HG02610 (cell line): ENCODE results near the gene MPDZ.
"Not testable (repeated sequence)": the region's sequence is repeated elsewhere in the genome, so short reads cannot be mapped to it uniquely, and the experiment has no call there.

Experiments
- ATAC-seq: cut with Tn5 transposase; IDR thresholded peaks from one replicate; pipeline ENCODE4 v1.9.1; 2021; ENCODE audit warnings: mild to moderate bottlenecking, moderate library complexity; ENCODE audit not compliant: unreplicated experiment

The MPDZ gene

GRCh38 chr9:13266167-13266566 is 13.3 kb downstream of the MPDZ start:
- ATAC-seq, result no peak

DNA sequence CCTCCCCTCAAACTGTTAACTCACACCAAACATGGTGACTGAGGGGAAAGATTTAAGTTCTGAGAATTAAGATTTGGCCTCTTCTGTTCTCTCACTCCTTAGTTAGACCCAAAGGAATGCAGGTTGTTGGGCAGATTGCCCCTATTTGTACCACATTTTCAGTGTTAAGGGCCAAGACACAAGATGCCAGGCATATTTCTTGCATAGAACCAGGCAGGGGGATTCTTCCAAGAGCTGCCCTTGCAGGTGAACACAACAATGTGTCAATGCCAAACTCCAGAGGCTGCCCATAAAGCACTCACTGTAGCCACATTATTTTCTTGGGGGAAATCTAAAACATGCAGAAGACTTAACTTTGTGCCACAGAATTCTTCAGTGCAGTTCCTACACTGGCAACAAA is 14.7 kb downstream of the MPDZ start:
- ATAC-seq, result no peak

DNA sequence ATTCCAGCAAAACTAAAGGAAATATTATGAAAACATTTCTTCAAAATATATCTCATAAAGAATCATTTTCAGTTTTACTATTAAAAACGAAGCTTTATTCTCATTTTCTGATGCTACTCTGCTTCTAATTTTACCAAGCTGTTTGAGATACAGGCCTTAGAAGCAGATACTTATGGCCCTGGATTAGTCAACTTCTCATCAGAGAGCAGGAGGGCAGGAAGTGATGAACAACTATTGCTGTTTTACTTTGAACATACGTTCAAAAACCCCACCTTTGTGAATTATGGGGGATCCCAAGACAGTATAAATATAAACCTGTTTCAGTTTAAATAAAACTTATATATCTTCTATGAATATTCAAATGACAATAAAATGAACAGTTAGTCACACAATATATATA is 16.0 kb downstream of the MPDZ start:
- no peak for ATAC-seq

DNA sequence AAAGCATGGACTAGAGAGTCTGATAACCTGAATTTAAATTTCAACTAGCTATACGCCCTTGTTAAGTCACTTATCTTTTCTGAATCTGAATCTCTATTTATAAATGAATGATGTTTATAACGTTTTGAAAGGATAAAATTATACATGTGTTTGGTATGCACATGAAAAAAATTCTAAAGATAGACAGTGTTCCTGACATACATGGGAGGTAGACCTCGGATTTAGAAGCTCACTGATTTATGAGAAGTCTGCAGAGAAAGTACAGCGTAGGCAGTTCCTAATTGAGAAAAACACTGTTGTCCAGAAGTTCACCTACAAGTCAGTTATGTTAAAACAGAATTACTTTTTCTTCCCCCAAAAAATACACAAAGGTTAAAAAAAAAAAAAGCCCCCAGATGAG is 26.6 kb downstream of the MPDZ start:
- no peak for ATAC-seq

DNA sequence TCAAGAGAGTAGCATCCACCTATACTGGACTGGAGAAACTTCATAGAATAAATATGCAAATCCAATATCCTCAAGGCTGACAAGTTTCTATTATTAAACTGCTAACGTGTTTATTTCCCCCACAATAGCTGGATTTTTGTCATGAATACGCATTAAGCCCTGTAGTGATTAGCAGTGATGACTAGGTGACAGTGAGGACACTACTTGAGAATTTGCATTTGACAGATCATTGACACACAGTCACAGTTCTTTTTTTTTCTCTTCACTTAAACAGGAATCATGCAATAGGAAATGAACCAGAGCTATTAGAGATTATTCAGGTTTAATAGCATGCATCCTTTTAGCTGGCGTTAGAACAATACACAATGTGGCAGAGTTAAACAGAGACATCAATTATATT is 35.3 kb downstream of the MPDZ start:
- no peak for ATAC-seq

DNA sequence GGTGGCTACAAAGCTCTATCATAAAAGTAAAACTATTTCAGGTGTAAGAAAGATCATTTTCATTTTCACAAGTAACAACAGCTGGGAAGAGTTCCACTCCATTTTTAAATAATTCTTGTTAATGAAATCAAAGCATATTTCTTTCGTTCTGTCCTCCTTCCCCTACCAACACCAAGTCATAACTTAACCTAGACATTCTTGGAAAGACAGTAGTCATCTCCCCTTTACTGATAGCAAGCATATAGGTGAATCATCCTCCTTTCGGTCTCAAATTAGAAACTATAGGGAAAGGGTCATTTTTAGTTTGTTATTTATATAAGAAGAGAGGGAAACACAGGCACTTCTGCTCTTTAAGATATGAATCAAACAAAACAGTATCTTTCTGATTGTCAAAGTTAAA is 38.2 kb downstream of the MPDZ start:
- no peak for ATAC-seq

DNA sequence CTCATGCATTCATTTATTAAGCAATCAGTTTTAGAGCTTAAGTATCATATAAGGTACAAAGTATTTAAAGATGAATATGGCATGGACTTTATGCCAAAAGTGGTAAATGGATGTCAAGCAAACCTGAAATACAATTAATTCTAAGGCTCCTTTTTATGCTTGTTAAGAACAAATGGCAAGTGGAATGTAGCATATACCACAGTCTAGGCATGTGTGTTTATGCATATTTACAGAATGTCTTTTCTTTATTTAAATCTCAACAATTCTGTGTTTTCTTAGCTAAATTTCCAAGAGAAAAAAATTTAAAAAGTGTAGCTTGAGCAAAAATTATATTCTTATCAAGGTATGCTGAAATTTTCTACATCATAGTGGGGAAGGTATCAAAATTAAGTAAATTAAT is 39.8 kb downstream of the MPDZ start:
- no peak for ATAC-seq

GRCh38 chr9:13239208-13239607 is 40.3 kb downstream of the MPDZ start:
- ATAC-seq, result no peak

- ATAC-seq, result no peak
Measured at GRCh38 chr9:13234932-13235331, 44.6 kb downstream of the MPDZ start.

DNA sequence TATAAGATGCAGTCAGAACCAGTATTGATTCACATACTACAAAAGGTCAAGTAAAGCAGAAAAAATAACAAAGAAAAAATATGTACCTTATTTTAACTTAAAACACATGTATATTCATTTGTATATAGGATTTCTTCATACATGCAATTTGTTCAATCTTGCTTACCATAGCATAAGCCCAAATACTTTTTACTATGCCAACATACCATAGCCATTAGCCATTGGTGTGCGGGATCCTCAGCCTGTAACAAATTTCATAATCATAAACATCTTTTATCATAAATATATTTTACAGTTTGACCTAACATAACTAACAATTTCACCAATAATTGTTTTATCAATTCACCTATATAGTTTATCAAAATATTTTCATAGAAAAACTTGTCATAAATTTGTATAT is 51.1 kb downstream of the MPDZ start:
- ATAC-seq, result no peak

DNA sequence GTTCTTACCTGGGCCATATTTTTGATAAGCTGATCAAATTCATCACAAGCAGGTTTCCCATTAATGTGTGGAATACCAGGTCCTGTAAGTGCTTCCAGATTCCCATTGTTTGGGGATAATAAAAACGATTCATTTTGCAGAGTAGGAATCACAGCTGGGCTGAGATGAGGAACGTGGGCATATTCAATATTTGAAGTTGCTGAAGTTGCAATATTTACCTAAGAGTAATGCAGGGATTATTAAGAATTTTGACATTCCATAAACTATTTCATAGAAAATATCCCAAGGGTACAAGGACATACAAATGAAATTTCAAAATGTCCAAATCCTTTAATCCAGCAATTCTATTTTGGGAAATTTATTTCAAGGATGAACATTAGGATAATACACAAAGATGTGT is 55.1 kb downstream of the MPDZ start:
- ATAC-seq, result no peak

DNA sequence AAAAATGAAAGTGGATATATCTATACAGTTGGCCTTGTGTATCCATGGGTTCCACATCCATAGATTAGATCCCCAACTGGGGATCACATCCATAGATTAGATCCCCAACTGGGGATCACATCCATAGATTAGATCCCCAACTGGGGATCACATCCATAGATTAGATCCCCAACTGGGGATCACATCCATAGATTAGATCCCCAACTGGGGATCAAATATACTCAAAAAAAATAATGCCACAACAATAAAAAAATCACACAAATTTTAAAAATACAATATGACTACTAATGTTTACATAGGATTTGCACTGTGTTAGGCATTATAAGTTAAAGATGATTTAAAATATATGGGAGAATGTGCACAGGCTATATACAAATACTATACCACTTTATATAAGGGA is 56.8 kb downstream of the MPDZ start:
- ATAC-seq, result not testable (repeated sequence)

- ATAC-seq, result no peak
Measured at GRCh38 chr9:13221741-13222140, 57.8 kb downstream of the MPDZ start.

GRCh38 chr9:13220837-13221236 is 58.7 kb downstream of the MPDZ start:
- no peak for ATAC-seq

- no peak for ATAC-seq
Measured at GRCh38 chr9:13215791-13216554, 63.5 kb downstream of the MPDZ start.

GRCh38 chr9:13213998-13214397 is 65.5 kb downstream of the MPDZ start:
- ATAC-seq, result no peak

DNA sequence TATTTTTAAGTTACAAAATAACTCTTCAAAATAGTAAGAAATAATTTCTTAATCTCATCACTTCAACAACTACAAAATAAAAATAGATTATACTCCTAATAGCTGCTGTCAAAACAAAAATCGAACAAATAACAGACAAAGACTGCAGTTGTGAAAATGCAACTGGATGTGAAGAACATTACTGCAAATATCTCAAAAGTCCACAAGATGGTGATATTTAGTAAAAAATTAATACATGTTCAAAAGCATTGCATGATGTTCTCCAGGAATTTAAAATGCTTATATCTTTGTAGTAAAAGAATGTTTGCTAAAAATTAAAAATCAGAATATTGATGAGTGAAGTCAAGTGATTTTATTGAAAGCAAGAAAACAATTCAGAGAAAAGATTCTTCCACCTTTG is 66.2 kb downstream of the MPDZ start:
- no peak for ATAC-seq

GRCh38 chr9:13210306-13210705 is 69.2 kb downstream of the MPDZ start:
- no peak for ATAC-seq

DNA sequence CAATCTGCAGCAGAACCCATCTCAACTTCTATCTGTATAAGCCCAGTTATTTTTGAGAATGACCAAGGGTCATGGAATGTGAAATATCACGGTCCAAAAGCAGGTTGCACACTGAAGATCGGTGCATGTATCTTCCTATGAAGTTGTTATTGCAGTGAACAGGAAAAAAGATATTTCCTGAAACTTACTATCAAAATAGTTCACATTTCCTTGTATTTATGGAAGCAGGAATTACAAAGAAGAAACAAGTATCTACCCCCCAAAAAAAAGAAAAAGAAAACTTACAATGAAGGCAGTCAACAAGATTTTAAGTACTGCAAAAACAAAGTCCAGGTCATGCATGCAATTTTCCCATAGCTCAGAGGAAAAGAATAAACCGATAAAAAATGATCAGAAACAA is 70.0 kb downstream of the MPDZ start:
- no peak for ATAC-seq

GRCh38 chr9:13205824-13206223 is 73.7 kb downstream of the MPDZ start:
- no peak for ATAC-seq

GRCh38 chr9:13190040-13190439 is 89.5 kb downstream of the MPDZ start:
- no peak for ATAC-seq

DNA sequence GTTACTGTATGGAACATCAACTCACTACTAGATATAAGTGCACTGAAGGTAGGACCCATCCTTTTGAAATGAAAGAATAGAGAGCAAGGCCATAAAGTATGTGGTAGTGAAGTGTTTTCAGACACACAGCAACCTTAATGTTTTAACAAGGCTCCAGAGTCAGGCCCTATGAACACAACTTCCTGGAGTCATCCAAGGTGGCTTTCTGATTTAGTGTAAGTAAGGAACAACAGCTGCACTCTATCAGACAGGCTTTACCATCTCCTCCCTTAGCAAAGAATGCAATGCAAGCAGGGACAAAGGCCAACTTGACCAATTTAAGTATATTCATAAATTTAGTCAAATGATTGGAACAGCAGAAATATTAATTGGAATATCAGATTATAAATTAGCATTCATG is 90.1 kb downstream of the MPDZ start:
- no peak for ATAC-seq

DNA sequence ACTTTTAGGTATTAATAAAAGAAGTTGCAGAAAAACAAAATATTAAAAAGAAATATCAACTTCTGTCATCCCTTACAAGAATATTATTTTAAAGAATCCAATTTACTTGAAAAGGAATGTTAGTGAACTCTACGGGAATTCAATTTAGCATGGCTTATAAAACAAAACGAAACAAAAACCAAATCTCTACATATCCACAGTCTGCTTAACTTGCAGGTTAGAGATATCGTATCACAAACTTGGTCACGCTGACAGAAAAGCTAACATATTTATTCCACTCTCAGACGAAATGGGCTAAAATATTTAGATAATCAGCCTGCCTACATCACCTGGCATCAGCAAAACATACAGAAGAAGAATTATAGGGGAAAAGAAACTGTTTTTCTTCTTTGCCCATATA is 92.7 kb downstream of the MPDZ start:
- ATAC-seq, result no peak
